Endometrial microvascular endothelial cells (primary cell): ENCODE data around the gene GALNT2. TPM values are rescaled to one million over a fixed set of nuclear protein-coding genes. Genes with fewer than 3 reads are reported as not detected.

Source experiments
- in situ Hi-C: cut with HindIII; loops from 2 replicates; pipeline ENCODE4 v1.10.0; 2017; ENCODE audit warnings: low sequenced_read_pairs, low pct_unique_long_range_greater_than_20kb; ENCODE audit errors: inconsistent ontology term
- total RNA-seq: library from RNA; depleted of rRNA; stranded (reverse); fragments of >200 nt; gene quantifications from one replicate; pipeline ENCODE4 v1.2.3, GENCODE V29; 2015; ENCODE audit errors: inconsistent ontology term

The GALNT2 gene
- total RNA-seq, 1 donor from 2014 or later, result 69.2 TPM

GRCh38 chr1:230249695-230250480, 182.8 kb downstream of the GALNT2 start:
- in situ Hi-C loops, result no loop called here

GRCh38 chr1:230250666-230251065, 183.6 kb downstream of the GALNT2 start:
- in situ Hi-C loops, result no loop called here

- in situ Hi-C loops, result no loop called here
Measured at GRCh38 chr1:230251644-230252191, 184.7 kb downstream of the GALNT2 start.

GRCh38 chr1:230253150-230253549, 186.1 kb downstream of the GALNT2 start:
- in situ Hi-C loops, result no loop called here

- in situ Hi-C loops, result no loop called here
Measured at GRCh38 chr1:230254265-230254664, 187.2 kb downstream of the GALNT2 start.

- in situ Hi-C loops, result no loop called here
Measured at GRCh38 chr1:230255116-230255515, 188.1 kb downstream of the GALNT2 start.

GRCh38 chr1:230255991-230256390, 189.0 kb downstream of the GALNT2 start:
- in situ Hi-C loops, result no loop called here

- in situ Hi-C loops, result no loop called here
Measured at GRCh38 chr1:230256896-230257295, 189.9 kb downstream of the GALNT2 start.

GRCh38 chr1:230259621-230260020, 192.6 kb downstream of the GALNT2 start:
- in situ Hi-C loops, result no loop called here

GRCh38 chr1:230260831-230261230, 193.8 kb downstream of the GALNT2 start:
- in situ Hi-C loops, result no loop called here

GRCh38 chr1:230261928-230262650, 195.1 kb downstream of the GALNT2 start:
- in situ Hi-C loops, result no loop called here

- in situ Hi-C loops, result no loop called here
Measured at GRCh38 chr1:230262867-230263567, 196.0 kb downstream of the GALNT2 start.

- in situ Hi-C loops, result no loop called here
Measured at GRCh38 chr1:230263568-230264195, 196.6 kb downstream of the GALNT2 start.

GRCh38 chr1:230264342-230264741, 197.3 kb downstream of the GALNT2 start:
- in situ Hi-C loops, result no loop called here

GRCh38 chr1:230265200-230266115, 198.4 kb downstream of the GALNT2 start:
- in situ Hi-C loops, result no loop called here

- in situ Hi-C loops, result no loop called here
Measured at GRCh38 chr1:230266456-230266855, 199.4 kb downstream of the GALNT2 start.

- in situ Hi-C loops, result no loop called here
Measured at GRCh38 chr1:230267338-230268065, 200.5 kb downstream of the GALNT2 start.
